Inflammatory macrophage treated with lipopolysaccharide for 1 hour (primary cell): ENCODE measurements around the gene CNTN5.

Experiments
- DNase-seq, 2 donors: peaks; one replicate each; pipeline ENCODE4 v3.0.0-alpha.2; 2020 to 2022

CNTN5 gene

DNA sequence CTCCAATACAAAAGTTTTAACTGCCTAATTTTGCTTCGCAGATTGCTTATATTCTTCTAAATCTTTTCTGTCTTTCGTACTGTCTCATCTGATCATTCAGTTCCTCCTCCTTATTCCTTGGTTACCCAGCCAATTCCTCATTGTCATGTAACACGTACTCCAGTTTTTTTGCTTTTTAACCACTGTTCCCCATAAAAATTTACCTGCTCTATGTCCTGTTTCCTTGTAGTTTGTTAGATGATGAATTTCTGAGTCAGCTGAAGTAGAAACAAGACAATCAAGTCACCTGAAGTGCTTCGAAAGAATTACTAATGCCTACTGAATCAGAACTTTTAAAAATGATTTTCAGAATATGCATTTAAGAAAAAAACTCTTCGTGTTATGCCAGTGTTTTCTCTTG lies 150.6 kb downstream of the CNTN5 start:
- DNase-seq, result no peak

DNA sequence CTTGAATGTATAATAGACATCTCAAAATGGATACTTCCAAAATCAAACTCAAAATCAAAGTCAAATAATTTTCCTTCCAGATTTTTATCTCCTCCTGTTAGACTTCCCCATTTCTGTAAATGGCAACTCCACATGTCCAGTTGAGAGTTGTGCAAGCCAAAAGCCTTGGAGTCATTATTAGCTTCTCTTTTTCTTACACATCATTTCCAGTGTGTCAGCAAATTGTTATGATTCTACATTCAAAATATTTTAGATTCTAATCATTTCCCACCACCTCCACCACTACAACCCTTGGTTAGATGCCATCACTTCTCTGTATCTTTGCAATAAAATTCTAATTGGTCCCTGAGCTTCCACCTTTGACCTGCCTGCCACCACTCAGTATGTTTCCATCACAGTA lies 155.7 kb downstream of the CNTN5 start:
- DNase-seq, result peak; percentile 2 to 6

DNA sequence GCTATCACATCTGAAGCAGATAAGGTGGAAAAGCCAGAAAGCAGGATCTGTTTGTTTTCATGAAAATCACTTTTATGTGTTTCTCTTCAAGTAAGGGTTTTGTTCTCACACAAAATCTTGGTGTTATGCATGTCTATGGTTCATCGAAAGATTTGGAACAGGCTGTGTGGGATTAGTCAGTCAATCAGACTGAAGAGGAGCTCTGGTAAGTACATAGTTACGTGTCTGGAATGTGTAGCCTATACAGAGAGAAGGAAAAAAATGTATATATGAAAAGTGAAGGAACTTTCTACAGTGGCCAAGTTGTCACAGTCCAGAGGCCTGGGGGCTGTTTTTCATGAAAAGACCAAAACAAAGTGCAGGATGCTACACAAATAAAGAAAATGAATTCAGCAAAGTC lies 156.7 kb downstream of the CNTN5 start:
- DNase-seq, result no peak

DNA sequence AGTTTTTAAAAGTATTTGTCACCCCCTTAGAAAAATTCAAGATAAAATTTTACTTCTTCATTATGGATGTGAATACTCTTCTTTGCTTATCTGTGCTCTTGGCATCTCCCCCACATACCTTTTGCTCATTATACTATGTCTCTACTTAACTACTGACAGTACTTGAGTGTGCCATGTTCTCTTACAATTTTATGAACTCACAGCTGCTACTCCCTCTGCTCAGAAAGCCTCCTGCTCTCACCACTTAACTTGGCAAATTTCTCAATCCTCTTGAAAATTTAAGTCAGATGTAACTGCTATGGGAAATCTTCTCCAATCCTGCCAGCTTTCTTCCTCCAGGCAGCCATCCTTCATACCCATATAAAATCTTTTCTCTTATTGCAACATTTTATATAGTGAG lies 163.4 kb downstream of the CNTN5 start:
- no peak for DNase-seq

DNA sequence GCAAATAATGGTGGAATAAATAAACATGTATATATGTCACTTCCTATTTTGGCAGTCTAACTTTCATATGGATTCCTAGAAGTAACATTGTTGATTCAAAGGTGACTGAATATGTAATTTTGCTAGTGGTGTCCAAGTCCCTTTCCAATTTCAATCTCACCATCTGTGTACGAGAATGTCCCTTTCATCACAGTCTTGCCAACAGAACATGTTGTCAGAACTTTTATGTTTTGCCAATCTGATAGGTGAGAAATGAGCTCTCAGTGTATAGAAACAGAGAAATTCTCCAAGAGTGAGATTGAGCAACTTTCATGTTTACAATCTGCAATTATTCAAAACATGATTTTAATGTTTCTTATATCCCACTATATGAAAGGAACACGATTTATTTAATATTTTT lies 167.5 kb downstream of the CNTN5 start:
- no peak for DNase-seq

DNA sequence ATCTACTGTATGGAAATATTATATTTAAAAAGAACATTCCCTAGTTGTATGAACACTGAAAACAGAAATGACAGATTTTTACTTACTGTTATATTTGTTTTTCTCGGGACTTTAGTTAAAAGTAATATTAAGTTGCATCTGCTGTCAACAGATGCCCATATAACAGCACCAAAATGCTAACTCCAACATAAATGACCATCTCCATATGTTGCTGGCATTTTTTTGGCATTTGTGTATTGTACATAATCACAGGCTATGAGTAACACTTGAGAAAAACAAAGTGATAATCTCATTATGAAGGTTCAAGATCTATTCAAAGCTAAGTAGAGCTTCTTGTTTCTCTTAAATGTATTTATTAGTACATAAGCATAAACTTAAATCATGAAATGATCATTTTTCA lies 172.0 kb downstream of the CNTN5 start:
- DNase-seq, result no peak

DNA sequence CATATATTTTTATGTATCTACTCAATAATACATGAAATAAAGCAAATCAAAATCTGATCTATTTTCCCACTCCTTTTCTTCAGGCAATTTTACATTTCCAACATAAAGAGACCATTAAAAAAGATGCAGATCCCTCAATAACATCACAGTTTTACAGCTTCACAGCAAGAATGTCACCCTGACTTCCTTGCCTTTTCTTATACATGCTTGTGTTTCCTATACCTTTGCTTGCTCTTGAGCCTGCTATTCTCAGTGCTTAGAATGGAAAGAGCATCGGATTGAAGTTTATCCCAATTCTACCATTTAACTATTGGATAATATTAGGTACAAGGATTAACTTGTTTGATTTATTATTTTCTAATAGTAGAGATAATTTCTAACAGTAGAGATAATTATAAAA lies 176.7 kb downstream of the CNTN5 start:
- no peak for DNase-seq

DNA sequence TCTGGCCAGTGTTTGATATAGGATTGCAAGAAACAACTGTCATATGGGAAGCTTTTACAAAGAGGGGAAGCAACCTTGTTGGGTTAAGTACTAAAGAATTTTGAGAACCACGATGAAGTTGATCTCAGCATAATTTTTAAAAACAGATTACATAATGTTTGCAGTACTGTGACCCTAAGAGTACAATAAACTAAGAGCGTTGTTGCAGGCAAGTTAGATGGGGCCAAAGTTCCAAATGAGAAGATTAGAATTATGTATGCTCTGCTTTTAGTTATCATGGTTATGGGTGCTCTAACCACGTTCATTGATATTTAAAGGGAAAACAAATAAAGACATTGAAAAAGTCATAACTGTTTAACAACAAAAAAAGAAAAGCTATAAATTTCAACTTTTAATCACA lies 177.5 kb downstream of the CNTN5 start:
- no peak for DNase-seq

DNA sequence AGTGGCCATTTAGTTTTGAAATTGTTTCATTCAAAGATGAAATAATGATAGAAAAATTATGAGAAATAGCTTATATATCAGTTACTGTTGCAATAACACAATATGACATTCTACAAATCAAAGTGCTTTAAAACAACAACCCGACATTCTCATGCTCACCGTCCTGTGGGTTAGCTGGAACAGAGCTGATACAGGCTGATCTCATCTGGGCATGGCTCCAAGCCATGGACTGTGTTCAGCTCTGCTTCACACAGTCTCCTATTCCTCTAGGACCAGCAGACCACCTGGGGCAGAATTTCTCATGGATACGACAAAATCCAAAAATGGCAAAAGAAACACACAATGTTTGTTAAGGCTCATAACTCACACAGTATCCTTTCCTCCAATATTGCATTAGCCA lies 178.6 kb downstream of the CNTN5 start:
- DNase-seq, result no peak

DNA sequence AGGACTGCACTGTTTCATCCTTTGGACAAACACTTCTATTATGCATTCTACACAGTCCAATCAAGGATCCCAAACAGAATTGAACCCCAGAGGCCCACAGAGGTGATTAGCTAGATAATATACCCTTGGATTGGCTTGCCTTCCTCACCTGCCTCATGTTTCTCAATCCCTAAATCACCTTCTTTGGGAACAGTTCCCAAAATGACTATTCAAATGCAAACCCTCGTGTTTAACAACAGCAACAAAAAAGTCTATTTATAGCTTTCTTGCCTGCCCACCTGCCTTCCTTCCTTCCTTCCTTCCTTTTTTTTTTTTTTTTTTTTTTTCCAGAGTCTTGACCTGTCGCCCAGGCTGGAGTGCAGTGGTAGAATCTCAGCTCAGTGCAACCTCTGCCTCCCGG lies 180.0 kb downstream of the CNTN5 start:
- no peak for DNase-seq

DNA sequence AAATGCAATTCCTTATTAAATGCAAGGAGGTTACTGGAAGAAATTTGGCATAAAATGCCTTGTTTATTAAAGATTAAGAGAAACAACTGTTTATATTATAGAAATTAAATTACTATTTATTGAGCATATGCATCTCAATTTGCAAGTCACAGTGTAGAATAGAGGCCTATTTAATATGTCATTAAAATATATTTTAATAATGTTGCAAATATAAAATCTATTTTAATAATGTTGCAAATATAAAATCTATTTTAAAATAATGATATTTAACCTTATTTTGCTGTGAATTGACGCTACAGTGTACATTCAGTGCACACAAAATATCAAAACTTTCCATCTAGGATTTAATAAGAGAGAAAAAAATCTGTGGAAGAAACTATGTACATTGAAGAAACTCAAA lies 188.1 kb downstream of the CNTN5 start:
- DNase-seq, result no peak

DNA sequence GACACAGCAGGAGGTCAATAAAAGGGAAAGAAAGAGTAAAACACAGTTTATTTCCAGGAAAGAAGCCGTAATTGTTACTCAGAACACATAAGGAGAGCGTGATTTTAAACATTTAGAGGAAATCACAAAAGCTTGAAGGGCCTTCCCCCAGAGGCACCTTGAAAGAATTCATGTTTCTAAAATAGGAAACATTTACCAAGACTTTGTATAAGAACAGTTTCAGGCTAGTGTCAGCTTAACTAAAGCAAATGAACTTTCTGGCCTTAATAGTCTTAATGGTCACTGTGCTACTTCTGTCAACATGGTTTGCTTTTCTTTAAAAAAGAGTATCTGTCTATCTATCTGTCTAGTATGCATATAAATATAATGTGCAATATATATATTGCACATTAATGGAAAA lies 208.8 kb downstream of the CNTN5 start:
- no peak for DNase-seq

DNA sequence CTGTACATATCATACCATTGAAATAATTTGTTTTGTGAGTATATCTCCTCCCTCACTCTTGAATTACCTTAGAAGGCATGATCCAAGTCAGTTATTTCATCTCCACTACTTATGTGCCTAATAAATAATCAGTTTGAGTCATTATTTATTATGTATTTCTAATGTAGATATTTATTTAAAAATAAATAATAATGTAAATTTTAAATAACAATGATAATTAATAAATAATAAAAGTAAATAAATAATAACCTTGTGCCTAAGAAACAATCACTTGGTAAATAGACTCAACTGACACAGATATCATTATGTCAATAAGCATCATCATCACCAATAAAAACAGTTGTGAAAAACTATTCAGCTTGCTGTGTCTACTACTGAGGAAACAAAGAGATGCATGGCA lies 213.8 kb downstream of the CNTN5 start:
- no peak for DNase-seq

DNA sequence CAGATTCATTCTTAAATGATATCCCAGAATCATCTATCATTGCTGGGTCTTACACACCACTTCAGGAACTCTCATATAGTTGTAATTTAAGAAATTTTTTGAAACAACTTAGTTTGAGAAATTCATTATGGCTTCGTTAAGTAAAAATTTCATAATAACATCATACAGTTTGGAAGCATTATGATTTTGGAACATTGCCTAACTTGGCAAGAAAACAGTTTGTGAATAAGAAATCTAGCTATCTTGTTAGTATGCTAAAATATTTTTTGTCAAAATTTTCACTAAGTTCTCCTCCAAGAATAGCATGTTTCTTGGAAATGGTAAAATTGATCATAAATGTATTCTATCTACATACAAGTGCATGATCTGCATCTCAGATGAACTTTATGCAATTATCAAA lies 217.7 kb downstream of the CNTN5 start:
- no peak for DNase-seq

DNA sequence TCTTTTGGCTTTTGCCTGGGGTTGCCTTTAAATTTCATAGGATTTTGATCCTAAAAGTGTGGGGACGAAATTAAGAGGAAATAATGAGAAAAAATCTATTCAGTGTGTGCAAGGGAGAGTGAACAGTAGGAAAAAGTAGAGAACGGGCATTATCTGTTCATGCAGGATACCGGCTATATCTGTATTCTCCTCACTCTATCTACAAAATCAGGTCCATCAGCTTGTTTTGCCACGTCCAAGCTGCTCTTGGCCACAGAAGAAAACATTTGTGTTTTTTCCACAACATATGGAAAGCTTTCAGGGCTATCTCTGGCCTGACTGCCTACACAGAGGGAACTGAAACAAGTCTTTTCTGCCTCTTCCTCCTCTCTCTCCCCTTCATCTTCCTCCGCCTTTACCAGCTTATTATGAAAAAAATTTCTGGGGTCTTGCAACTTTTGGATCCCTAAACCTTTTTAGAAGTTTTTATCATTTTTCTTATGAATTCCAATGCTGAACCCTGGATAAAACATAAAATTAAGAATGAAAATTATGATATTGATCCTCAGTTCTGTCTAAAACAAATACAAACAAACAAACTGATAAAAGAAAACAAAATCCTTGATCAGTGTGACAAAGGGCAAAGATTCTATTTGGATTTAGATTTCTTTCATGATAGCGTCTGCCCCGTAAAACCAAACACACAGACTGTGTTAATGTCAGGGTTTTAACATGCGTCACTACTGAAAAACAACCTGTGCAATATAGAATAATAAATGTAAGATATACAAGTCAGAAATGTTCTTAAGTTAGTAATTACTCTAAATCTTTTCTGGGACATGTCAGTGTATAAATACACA lies 219.7 kb downstream of the CNTN5 start:
- no peak for DNase-seq

DNA sequence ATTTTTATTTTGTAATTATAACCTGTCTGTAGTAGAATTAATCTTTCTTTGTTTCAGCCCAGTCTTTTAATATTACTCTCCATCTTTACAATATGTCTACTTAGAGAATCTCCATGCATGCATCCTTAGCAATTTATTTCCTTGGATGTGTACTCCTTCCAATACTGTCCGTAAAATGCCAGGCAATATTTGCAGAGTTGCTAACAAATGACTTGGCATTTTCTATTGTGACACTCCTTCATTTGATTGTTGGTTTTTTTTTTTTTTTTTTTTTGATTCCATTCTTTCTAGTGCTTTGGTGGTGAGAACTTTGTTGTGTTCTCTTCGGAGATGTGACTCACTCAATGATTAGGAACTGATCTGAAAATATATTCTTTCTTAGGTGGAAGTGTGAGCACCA lies 220.3 kb downstream of the CNTN5 start:
- DNase-seq, result no peak

DNA sequence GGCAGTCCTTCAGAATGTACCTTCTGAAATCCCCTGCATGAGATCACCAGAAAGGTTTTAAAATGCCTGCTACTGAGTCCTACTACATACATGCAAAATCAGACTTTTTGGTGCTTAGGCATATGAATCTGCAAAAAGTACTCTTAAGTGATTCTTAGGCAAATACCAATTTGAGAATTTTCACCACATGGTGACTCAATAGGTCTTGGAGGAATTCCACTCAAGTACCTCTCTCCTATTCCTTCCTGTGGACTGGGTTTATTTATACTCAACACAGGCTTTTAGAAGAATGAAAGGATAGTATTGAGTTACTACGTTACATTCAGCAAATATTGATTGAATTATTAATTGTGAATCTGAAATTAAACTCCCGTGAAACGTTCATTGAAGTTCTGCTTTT lies 223.9 kb downstream of the CNTN5 start:
- DNase-seq, result no peak

DNA sequence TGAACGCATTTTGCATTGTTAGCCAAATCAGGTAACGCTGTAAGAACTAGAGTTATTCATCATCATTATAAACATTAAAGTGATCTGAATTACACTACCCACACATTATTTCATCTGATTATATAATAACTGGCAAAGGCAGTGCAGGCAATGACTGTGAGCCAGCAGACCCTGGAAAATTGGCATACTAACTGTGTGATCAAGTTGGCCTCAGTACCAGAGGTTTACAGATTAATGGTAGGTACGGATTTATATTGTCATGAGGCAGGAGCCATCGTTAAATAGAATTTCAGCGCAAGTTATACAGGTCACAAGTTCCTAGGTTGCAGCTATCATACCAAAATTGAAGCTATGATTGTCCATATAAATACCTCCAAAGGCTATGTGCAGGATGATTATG lies 225.4 kb downstream of the CNTN5 start:
- no peak for DNase-seq

DNA sequence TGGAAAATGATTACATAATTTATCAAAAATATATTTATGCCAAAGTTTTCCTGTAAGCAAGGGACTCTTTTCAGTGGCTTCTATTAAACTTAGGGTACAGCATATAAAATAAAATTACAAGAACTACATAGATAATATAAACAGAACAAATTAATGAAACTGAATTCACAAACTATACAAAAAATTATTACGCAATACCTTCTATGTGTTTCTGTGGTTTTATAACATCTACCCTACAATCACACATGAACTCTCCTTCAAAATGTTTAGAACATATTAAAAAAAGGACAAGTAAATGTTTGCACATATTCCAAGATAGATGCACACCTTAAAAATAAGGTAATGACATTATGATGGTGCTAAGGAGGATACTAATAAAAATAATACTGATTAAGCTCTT lies 235.9 kb downstream of the CNTN5 start:
- no peak for DNase-seq

DNA sequence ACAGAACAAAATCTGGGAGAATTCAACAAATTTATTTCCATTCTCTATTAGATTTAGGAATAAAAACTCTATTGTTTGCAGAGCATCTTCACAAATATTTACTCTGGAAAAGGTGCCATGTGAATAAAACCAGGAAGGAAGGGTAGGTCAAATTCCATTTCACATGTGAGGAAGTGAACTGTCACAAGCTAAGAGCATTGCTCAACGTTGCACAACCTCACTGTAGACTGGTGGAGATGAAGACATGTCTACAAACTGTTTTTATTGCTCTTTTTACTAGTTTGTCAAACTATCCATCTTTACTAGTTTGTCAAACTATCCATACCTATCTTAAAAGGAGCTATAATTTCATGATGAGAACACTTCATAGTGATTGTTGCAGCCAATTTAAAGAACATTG lies 236.4 kb downstream of the CNTN5 start:
- DNase-seq, result no peak

DNA sequence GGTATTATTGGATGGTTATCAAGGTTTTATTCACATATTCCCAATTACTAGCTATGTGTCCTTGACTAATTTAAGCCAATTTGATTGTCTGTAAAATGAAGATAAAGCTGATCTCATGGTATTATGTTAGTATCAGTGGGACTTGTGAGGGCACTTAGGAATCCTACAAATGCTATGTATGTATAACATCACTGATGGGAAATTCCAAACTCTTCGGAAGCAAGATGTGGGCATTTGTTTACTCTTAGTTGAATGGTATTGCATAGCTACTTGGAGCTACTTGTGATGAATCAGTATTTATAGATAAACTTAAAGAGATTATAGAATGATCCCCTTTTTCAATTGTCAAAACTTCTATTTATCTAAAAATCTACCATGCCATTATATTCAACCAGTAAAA lies 239.9 kb downstream of the CNTN5 start:
- no peak for DNase-seq

DNA sequence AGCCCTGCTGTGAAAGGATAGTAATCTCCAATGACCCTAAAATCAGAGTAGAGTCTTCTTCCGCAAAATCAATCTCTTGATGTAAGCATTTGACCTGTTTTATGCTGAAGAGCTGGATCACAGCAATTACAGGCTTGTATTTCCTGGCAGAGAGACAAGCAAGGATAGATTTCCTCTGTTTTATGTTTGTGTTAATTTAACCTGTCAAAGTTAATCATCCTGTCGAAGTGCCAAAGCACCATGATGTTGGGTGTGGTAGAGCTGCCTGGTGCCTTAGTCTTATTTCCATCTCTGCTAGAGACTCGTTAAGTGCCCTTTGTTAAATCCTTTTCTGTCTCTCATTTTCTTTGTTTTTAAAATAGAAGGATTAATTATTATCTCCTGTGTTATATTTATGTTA lies 248.1 kb downstream of the CNTN5 start:
- no peak for DNase-seq

DNA sequence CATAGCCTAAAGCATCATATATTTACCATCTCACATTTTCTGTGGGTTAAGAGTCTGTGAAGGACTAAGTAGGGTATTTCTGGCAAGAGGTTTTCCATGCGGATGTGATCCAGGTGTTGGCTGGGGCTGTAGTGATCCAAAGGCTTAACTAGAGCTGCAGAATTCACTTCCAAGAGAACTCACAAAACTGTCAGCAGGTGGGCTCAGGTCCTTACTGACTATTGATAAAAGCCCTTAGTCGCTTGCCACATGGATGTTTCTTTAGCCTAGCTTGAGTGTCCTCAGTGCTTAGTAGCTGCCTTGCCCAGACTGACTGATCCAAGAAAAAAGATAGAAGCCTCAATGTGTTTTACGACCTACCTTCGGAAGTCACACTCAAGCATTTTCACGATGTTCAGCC lies 250.8 kb downstream of the CNTN5 start:
- DNase-seq, result no peak

DNA sequence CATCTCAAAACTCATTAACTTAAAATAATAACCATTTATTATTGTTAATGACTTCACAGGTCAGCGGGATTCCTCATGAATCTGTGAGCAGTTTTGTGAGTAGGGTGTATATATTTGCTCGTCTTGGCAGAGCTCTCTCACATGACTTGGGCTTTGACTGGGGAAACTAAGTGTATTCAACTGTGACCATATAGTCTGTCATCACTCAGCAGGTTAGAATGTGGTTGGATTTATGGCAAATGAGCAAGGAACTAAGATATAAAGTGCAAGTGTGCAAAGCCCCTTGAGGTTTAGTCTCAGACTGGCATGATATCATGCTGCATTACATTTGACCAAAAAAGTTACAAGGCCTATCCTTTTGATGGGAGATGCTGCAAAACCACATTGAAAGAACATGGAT lies 254.8 kb downstream of the CNTN5 start:
- no peak for DNase-seq

DNA sequence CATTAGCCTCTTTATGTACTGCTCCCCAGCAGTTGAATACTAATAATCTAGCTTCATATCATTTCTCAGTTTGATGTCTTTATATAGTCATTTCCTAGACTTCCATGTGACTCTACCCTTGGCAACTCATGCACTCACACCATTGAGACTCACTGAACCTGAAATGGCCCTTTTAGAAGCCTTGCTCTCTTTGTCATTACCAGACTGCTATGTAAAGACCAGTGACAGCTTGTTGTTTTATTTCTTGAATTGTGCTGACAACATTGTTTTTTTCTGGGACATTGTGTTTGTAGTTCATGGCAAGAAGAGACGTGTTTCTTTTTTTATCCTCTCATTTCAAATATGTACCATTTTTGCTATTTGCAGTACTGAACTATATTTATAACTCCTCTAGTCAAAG lies 256.5 kb downstream of the CNTN5 start:
- no peak for DNase-seq

DNA sequence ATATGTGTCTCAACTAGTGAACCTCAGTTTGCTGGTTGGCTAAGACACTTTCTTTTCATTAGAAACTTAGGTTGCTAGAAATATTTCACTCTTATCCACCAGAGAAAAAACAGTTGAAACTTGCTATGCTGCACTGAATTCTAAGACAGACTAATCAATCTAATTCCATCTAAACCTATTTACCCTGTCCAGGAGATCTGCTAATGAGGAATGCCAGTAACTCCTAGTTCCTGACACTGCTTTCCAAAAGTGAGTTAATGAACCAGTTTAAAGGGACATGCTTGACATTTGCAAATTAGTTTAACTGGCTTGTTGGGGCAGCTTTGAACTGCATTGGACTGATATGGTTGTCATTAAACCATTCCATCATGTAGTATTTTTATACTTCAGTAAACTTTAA lies 258.5 kb downstream of the CNTN5 start:
- DNase-seq, result no peak
